H1 (cell line): ENCODE results near the gene TWIST1. TPM values are rescaled to one million over a fixed set of nuclear protein-coding genes. Genes with fewer than 3 reads are reported as not detected.

Experiments
- PHF8 ChIP-seq: fragments of 200-600 bp; sonication (generic); conservative IDR thresholded peaks from 2 replicates; pipeline ENCODE4 v1.7.1; 2012; ENCODE audit warnings: low read depth, mild to moderate bottlenecking, inconsistent platforms, low read length, moderate library complexity
- SIRT6 ChIP-seq: IDR thresholded peaks from one replicate; pipeline ENCODE4 v1.7.1; 2012; ENCODE audit warnings: low read length, inconsistent platforms
- SP2 ChIP-seq: IDR thresholded peaks from 2 replicates; pipeline ENCODE4 v1.6.1; 2012; ENCODE audit warnings: mild to moderate bottlenecking, low read length, inconsistent platforms
- ZNF274 ChIP-seq: IDR thresholded peaks from 2 replicates; pipeline ENCODE4 v1.7.0; 2012; ENCODE audit warnings: low read length, borderline replicate concordance; ENCODE audit errors: extremely low read depth
- polyA plus RNA-seq, 7 experiments: library from polyadenylated mRNA; depleted of rRNA in 3 of 7; stranded (reverse) in 5 of 7; unstranded in 2 of 7; fragments of >200 nt in 5 of 7; fragments of 200-250 nt in 2 of 7; gene quantifications; 1 replicate in 5 of 7; 2 replicates in 1 of 7; 4 replicates in 1 of 7; pipeline versions ENCODE4 v1.2.1 to v1.2.3, GENCODE V29; 2011 to 2013; ENCODE audit warnings: missing spikeins in 2 of 7, mixed read lengths in 2 of 7
- total RNA-seq: library from RNA; stranded (reverse); fragmentation: NEBNext Ultra II Directional; extraction: Animal tissue kit (Norgen Biotek cat#: 25700); gene quantifications from 2 replicates; pipeline ENCODE4 v1.2.1, GENCODE V29; 2021

TWIST1 gene
- total and polyA plus RNA-seq, 2 of the 8 experiments (the other 6 are each of a cell fraction or from before 2014, with no cell fraction given): 0.29 to 0.52 TPM

GRCh38 chr7:19113002-19113350, 4.5 kb downstream of the TWIST1 start (continued):
- no peak for TF ChIP-seq PHF8
- TF ChIP-seq ZNF274: no peak
- TF ChIP-seq SP2: no peak
- TF ChIP-seq SIRT6: no peak
- TF ChIP-seq, all 59 proteins: peak for 3
